Suprapubic skin (tissue), 3 donors: ENCODE measurements around the gene AKAP13.

Source experiments
- CTCF ChIP-seq, 2 donors: fragments of 200-600 bp in 1 of 2; fragments of 450-650 bp in 1 of 2; sonication (generic) in 1 of 2; IDR thresholded peaks; one replicate each; pipeline ENCODE4 v1.5.1; 2016 to 2019; ENCODE audit warnings: antibody characterized with exemption in 2 of 2, mild to moderate bottlenecking in 1 of 2, moderate library complexity in 1 of 2
- POLR2AphosphoS5 ChIP-seq, 3 donors: sonication (generic); formaldehyde crosslinking; IDR thresholded peaks; one replicate each; pipeline ENCODE4 v1.6.1; 2017; ENCODE audit warnings: antibody characterized with exemption in 3 of 3

DNA sequence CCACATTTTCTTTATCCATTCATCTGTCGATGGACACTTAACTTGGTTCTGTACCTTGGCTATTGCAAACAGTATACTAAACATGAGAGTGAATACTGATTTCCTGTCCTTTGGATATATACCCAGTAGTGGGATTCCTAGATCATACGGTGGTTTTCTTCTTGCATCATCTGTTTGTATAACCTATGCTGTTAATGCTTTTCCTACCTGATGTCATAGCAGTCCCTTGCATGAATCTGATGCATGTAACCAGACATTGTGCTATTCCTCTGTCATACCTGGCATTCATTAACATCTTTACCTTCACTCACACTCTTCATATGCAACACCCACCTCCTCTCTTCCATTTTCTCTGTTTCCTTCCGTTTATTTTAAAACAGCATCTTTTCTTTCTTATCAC lies 229.1 kb downstream of the AKAP13 start:
- TF ChIP-seq CTCF (IDR thresholded peaks at IDR 0.05) (no peak), POLR2AphosphoS5 (IDR thresholded peaks at IDR 0.05) (no peak)
